GM18499 (cell line): Measurements from ENCODE around the gene RPH3AL.

Experiments
- ATAC-seq: cut with Tn5 transposase; IDR thresholded peaks from one replicate; pipeline ENCODE4 v1.9.1; 2021; ENCODE audit warnings: moderate number of reproducible peaks; ENCODE audit not compliant: insufficient read depth, unreplicated experiment

RPH3AL gene

GRCh38 chr17:354651-355556, 2.3 kb upstream of the RPH3AL start:
- no peak for ATAC-seq

GRCh38 chr17:353838-354234, 1.2 kb upstream of the RPH3AL start:
- no peak for ATAC-seq

- ATAC-seq, result no peak
Measured at GRCh38 chr17:353213-353837, 718 bp upstream of the RPH3AL start.

- no peak for ATAC-seq
Measured at GRCh38 chr17:351875-352420, 659 bp downstream of the RPH3AL start.

- ATAC-seq, result no peak
Measured at GRCh38 chr17:351449-351738, 1.2 kb downstream of the RPH3AL start.

- ATAC-seq, result no peak
Measured at GRCh38 chr17:350706-351448, 1.7 kb downstream of the RPH3AL start.

- ATAC-seq, result no peak
Measured at GRCh38 chr17:349666-350065, 2.9 kb downstream of the RPH3AL start.

- ATAC-seq, result no peak
Measured at GRCh38 chr17:348692-349425, 3.7 kb downstream of the RPH3AL start.

- no peak for ATAC-seq
Measured at GRCh38 chr17:348012-348411, 4.6 kb downstream of the RPH3AL start.

GRCh38 chr17:347309-347899, 5.2 kb downstream of the RPH3AL start:
- no peak for ATAC-seq

- ATAC-seq, result no peak
Measured at GRCh38 chr17:345992-346785, 6.4 kb downstream of the RPH3AL start.

GRCh38 chr17:345261-345660, 7.3 kb downstream of the RPH3AL start:
- ATAC-seq, result no peak

GRCh38 chr17:343875-344752, 8.5 kb downstream of the RPH3AL start:
- no peak for ATAC-seq

GRCh38 chr17:343211-343610, 9.4 kb downstream of the RPH3AL start:
- ATAC-seq, result no peak

GRCh38 chr17:340074-340473, 12.5 kb downstream of the RPH3AL start:
- no peak for ATAC-seq

GRCh38 chr17:339193-340061, 13.2 kb downstream of the RPH3AL start:
- no peak for ATAC-seq

GRCh38 chr17:338442-339192, 14.0 kb downstream of the RPH3AL start:
- no peak for ATAC-seq
